Body of pancreas (tissue), 4 donors: ENCODE data around the gene DOP1B.

Experiments used
- CTCF ChIP-seq, 7 experiments: fragments of 450-650 bp in 4 of 7; fragments of 200-600 bp in 3 of 7; sonication (generic) in 3 of 7; IDR thresholded peaks; one replicate each; pipeline ENCODE4 v1.5.1; 2016 to 2019; ENCODE audit warnings: antibody characterized with exemption in 7 of 7
- POLR2A ChIP-seq, 3 donors: fragments of 450-650 bp; IDR thresholded peaks; one replicate each; pipeline ENCODE4 v1.6.1; 2016; ENCODE audit warnings: antibody characterized with exemption in 3 of 3, mild to moderate bottlenecking in 2 of 3

GRCh38 chr21:36129219-36129618, 27.4 kb upstream of the DOP1B start:
- no peak for TF ChIP-seq CTCF (IDR thresholded peaks at IDR 0.05)
- no peak for TF ChIP-seq POLR2A (IDR thresholded peaks at IDR 0.05)
